IMR-90 (cell line): Measurements from ENCODE around the gene IP6K3. TPM values are rescaled to one million over a fixed set of nuclear protein-coding genes. Genes with fewer than 3 reads are reported as not detected.

ENCODE experiments used
- ATAC-seq: fragments of 200-7000 bp; cut with Tn5 transposase; 2 replicates; pipeline ENCODE4 v1.9.1; 2020; ENCODE audit warnings: low read depth, mild to moderate bottlenecking, moderate library complexity
- BruUV-seq: library from RNA; stranded (reverse); fragments of 400-500 nt; replicated peaks from 2 replicates; lab custom pipeline; 2021; lab: Mats Ljungman, UMichigan
- CTCF ChIA-PET: fragments of 300-600 bp; formaldehyde crosslinking; extraction: SDS; loops from one replicate; lab custom pipeline; 2021; ENCODE audit warnings: antibody characterized with exemption; lab: Yijun Ruan, JAX
- POLR2A ChIA-PET: fragments of 300-600 bp; sonication (Branson Sonifier 250); formaldehyde crosslinking; loops from one replicate; lab custom pipeline; 2022; ENCODE audit warnings: antibody characterized with exemption; ENCODE audit not compliant: unreplicated experiment; lab: Charles Lee
- DNase-seq: peaks from one replicate; pipeline ENCODE4 v3.0.0; 2013
- H2AFZ ChIP-seq: replicated peaks from 2 replicates; pipeline ENCODE3; 2013; ENCODE audit warnings: low read length, mild to moderate bottlenecking; ENCODE audit not compliant: poor library complexity
- H2AK5ac ChIP-seq: 2 replicates; pipeline ENCODE4 v1.6.1; 2013; ENCODE audit warnings: low read depth, low read length, inconsistent platforms
- H2AK9ac ChIP-seq: replicated peaks from 2 replicates; pipeline ENCODE3; 2013; ENCODE audit warnings: mild to moderate bottlenecking, low read depth, low read length, moderate library complexity; ENCODE audit not compliant: poor library complexity
- H2BK120ac ChIP-seq: 2 replicates; pipeline ENCODE4 v1.6.1; 2013; ENCODE audit warnings: low read depth, low read length, inconsistent platforms
- H2BK15ac ChIP-seq: 3 replicates; pipeline ENCODE4 v1.6.1; 2013; ENCODE audit warnings: low read depth, low read length, inconsistent platforms
- H2BK20ac ChIP-seq: 2 replicates; pipeline ENCODE4 v1.6.1; 2013; ENCODE audit warnings: low read depth, mild to moderate bottlenecking, inconsistent platforms, low read length, moderate library complexity
- H2BK5ac ChIP-seq: 2 replicates; pipeline ENCODE4 v1.6.1; 2013; ENCODE audit warnings: mild to moderate bottlenecking, low read depth, low read length, inconsistent platforms; ENCODE audit not compliant: poor library complexity, severe bottlenecking
- H3K14ac ChIP-seq: replicated peaks from 2 replicates; pipeline ENCODE4 v1.6.1; 2013; ENCODE audit warnings: low read depth, low read length, inconsistent platforms
- H3K18ac ChIP-seq: 2 replicates; pipeline ENCODE4 v1.6.1; 2013; ENCODE audit warnings: low read depth, low read length, control low read depth
- H3K23ac ChIP-seq: 2 replicates; pipeline ENCODE4 v1.6.1; 2013; ENCODE audit warnings: low read depth, low read length, inconsistent platforms
- H3K27ac ChIP-seq: 2 replicates; pipeline ENCODE4 v1.5.1; 2013; ENCODE audit warnings: mild to moderate bottlenecking, control low read depth, low read length; ENCODE audit not compliant: insufficient read depth
- H3K27me3 ChIP-seq: 2 replicates; pipeline ENCODE4 v1.6.1; 2013; ENCODE audit warnings: low read length; ENCODE audit not compliant: control insufficient read depth, insufficient read depth
- H3K36me3 ChIP-seq: 2 replicates; pipeline ENCODE4 v1.6.1; 2013; ENCODE audit warnings: low read length, mixed read lengths; ENCODE audit not compliant: control insufficient read depth, insufficient read depth
- H3K4ac ChIP-seq: 2 replicates; pipeline ENCODE4 v1.6.1; 2013; ENCODE audit warnings: low read depth, low read length, inconsistent platforms
- H3K4me1 ChIP-seq: 2 replicates; pipeline ENCODE4 v1.6.1; 2013; ENCODE audit warnings: low read length, mixed read lengths; ENCODE audit not compliant: control insufficient read depth, insufficient read depth
- H3K4me2 ChIP-seq: 2 replicates; pipeline ENCODE4 v1.6.1; 2013; ENCODE audit warnings: low read depth, mild to moderate bottlenecking, control low read depth, low read length, moderate library complexity
- H3K4me3 ChIP-seq: 2 replicates; pipeline ENCODE4 v1.5.1; 2013; ENCODE audit warnings: low read depth, mild to moderate bottlenecking, control low read depth, low read length, moderate library complexity; ENCODE audit not compliant: insufficient read depth
- H3K56ac ChIP-seq: 2 replicates; pipeline ENCODE4 v1.6.1; 2013; ENCODE audit warnings: low read length, inconsistent platforms; ENCODE audit not compliant: insufficient read depth; ENCODE audit errors: extremely low read depth
- H3K79me1 ChIP-seq, 2 experiments: 2 replicates each; pipeline ENCODE4 v1.6.1; 2013; ENCODE audit warnings: low read length in 2 of 2, inconsistent platforms in 1 of 2, low read depth in 1 of 2
- H3K9ac ChIP-seq: 2 replicates; pipeline ENCODE4 v1.6.1; 2013; ENCODE audit warnings: low read depth, low read length, control low read depth
- H3K9me1 ChIP-seq: 2 replicates; pipeline ENCODE4 v1.6.1; 2013; ENCODE audit warnings: low read length, inconsistent platforms; ENCODE audit not compliant: insufficient read depth
- H3K9me3 ChIP-seq: 2 replicates; pipeline ENCODE4 v1.6.1; 2013; ENCODE audit warnings: low read length; ENCODE audit not compliant: control insufficient read depth, insufficient read depth
- H4K20me1 ChIP-seq: 2 replicates; pipeline ENCODE4 v1.6.1; 2013; ENCODE audit warnings: low read length, inconsistent platforms; ENCODE audit not compliant: insufficient read depth
- H4K5ac ChIP-seq: 2 replicates; pipeline ENCODE4 v1.6.1; 2013; ENCODE audit warnings: mild to moderate bottlenecking, low read depth, low read length, control low read depth
- H4K8ac ChIP-seq, 2 experiments: 2 replicates each; pipeline ENCODE4 v1.6.1; 2013; ENCODE audit warnings: low read depth in 2 of 2, low read length in 2 of 2, control low read depth in 1 of 2, inconsistent platforms in 1 of 2
- H4K91ac ChIP-seq: 2 replicates; pipeline ENCODE4 v1.6.1; 2013; ENCODE audit warnings: low read depth, low read length, inconsistent platforms; ENCODE audit not compliant: insufficient read depth
- BHLHE40 ChIP-seq: fragments of 150-350 bp; IDR thresholded peaks from 2 replicates; pipeline ENCODE4 v1.6.1; 2016; ENCODE audit warnings: mild to moderate bottlenecking, low read depth, low read length
- CHD1 ChIP-seq: IDR thresholded peaks from 2 replicates; pipeline ENCODE4 v1.6.1; 2012; ENCODE audit warnings: low read depth, low read length, improper control_type of control experiment
- FOS ChIP-seq: fragments of 150-350 bp; IDR thresholded peaks from 2 replicates; pipeline ENCODE4 v1.6.1; 2016; ENCODE audit warnings: low read depth, low read length
- MAZ ChIP-seq: IDR thresholded peaks from 2 replicates; pipeline ENCODE4 v1.6.1; 2012; ENCODE audit warnings: low read depth, mild to moderate bottlenecking, low read length, improper control_type of control experiment, moderate library complexity, borderline replicate concordance
- MXI1 ChIP-seq: IDR thresholded peaks from 2 replicates; pipeline ENCODE4 v1.6.1; 2012; ENCODE audit warnings: low read depth, mild to moderate bottlenecking, low read length, moderate library complexity, borderline replicate concordance
- NFE2L2 ChIP-seq: fragments of 150-350 bp; IDR thresholded peaks from 2 replicates; pipeline ENCODE4 v1.6.1; 2016; ENCODE audit warnings: low read depth, mild to moderate bottlenecking, low read length
- POLR2A ChIP-seq: IDR thresholded peaks from 2 replicates; pipeline ENCODE4 v1.6.1; 2012; ENCODE audit warnings: mild to moderate bottlenecking, low read depth, low read length
- RAD21 ChIP-seq: IDR thresholded peaks from 2 replicates; pipeline ENCODE4 v1.6.1; 2012; ENCODE audit warnings: low read length, improper control_type of control experiment
- RCOR1 ChIP-seq: IDR thresholded peaks from 2 replicates; pipeline ENCODE4 v1.6.1; 2012; ENCODE audit warnings: mild to moderate bottlenecking, low read length, improper control_type of control experiment; ENCODE audit not compliant: insufficient replicate concordance
- RFX5 ChIP-seq: IDR thresholded peaks from 2 replicates; pipeline ENCODE4 v1.8.0; 2012; ENCODE audit warnings: low read depth, mild to moderate bottlenecking, low read length, moderate library complexity
- USF2 ChIP-seq: fragments of 150-350 bp; IDR thresholded peaks from 2 replicates; pipeline ENCODE4 v1.6.1; 2017; ENCODE audit warnings: mild to moderate bottlenecking, antibody characterized with exemption, low read length, low read depth
- WGBS, 2 experiments: methylation state at CpG; one replicate each; pipeline versions ENCODE4 v1.1.5 to v1.1.7; 2013; ENCODE audit warnings: missing lambda C conversion rate in 2 of 2; ENCODE audit not compliant: insufficient read length in 1 of 2; ENCODE audit errors: extremely low coverage in 2 of 2; 5-methylcytosine and 5-hydroxymethylcytosine counted together
- dilution Hi-C: fragments of 300-500 bp; cut with HindIII; formaldehyde crosslinking; loops from one replicate; pipeline ENCODE4 v1.14.3; 2018; ENCODE audit warnings: low sequenced_read_pairs; ENCODE audit not compliant: unreplicated experiment
- in situ Hi-C: fragments of 300-500 bp; cut with MboI; formaldehyde crosslinking; loops from 3 replicates; pipeline ENCODE4 v1.14.3; 2019; ENCODE audit warnings: low sequenced_read_pairs, inconsistent platforms, mixed read lengths
- intact Hi-C: fragments of 100-400 bp; cut with micrococcal nuclease; formaldehyde crosslinking; loops from 2 replicates; pipeline ENCODE4 v1.10.0; 2022
- polyA plus RNA-seq, 3 experiments: library from polyadenylated mRNA; depleted of rRNA; stranded (reverse); fragments of >200 nt; gene quantifications; 2 replicates each; pipeline ENCODE4 v1.2.3, GENCODE V29; 2012; ENCODE audit warnings: low replicate concordance in 1 of 3
- total RNA-seq: library from RNA; depleted of rRNA; stranded (reverse); fragments of >200 nt; gene quantifications from 2 replicates; pipeline ENCODE4 v1.2.3, GENCODE V29; 2012
- TF ChIP-seq, protein P1 (sequence below): fragments of 150-350 bp; IDR thresholded peaks from 2 replicates; pipeline ENCODE4 v1.6.1; 2016; ENCODE audit warnings: low read depth, mild to moderate bottlenecking, low read length, moderate library complexity, borderline replicate concordance
- TF ChIP-seq, protein P2 (sequence below): conservative IDR thresholded peaks from 2 replicates; pipeline ENCODE4 v1.5.1; 2012; ENCODE audit warnings: mild to moderate bottlenecking, low read depth, low read length, improper control_type of control experiment

Gene IP6K3
- total and polyA plus RNA-seq, 2 of the 4 experiments (the other 2 are of a cell fraction): 0.18 to 0.51 TPM

DNA sequence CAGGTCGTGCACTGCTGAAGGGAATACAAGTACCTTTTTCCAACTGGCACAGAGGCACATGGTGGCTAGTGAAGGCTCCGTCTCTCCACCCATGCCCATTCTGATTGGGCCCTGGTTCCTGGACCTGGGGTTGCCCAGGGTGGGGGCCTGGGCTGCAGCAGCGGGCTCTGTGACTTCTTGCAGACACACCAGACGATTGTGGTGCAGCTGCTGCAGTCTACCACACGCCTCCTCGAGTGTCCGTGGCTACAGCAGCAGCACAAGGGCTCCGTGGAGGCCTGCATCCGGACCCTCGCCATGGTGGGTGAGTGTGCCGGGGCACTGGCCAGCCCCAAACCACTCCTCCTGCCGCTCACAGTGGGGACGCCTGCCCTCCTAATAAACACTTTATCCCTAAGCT lies 64.4 kb downstream of the IP6K3 start:
- H3K36me3 ChIP-seq: peaks cover 5% of the 10 kb centered on the region
- H3K56ac ChIP-seq: no peak overlapping the region
- H3K79me1 ChIP-seq: no peaks in the 10 kb centered on the region
- ChIA-PET CTCF (no interaction called here), POLR2A (no interaction called here)
- no peaks in the 10 kb centered on the region for H3K27me3 ChIP-seq
- dilution Hi-C loops (no loop called here), intact Hi-C loops (no loop called here), in situ Hi-C loops (no loop called here)
- no peak overlapping the region for H3K14ac ChIP-seq
- TF ChIP-seq RAD21 (no peak), RFX5 (no peak), BHLHE40 (no peak), NFE2L2 (no peak), RCOR1 (no peak), USF2 (no peak), POLR2A (no peak), MAZ (no peak), CHD1 (no peak), MXI1 (no peak), FOS (no peak)
- TF ChIP-seq, protein P1, sequence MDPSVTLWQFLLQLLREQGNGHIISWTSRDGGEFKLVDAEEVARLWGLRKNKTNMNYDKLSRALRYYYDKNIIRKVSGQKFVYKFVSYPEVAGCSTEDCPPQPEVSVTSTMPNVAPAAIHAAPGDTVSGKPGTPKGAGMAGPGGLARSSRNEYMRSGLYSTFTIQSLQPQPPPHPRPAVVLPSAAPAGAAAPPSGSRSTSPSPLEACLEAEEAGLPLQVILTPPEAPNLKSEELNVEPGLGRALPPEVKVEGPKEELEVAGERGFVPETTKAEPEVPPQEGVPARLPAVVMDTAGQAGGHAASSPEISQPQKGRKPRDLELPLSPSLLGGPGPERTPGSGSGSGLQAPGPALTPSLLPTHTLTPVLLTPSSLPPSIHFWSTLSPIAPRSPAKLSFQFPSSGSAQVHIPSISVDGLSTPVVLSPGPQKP: no peak
- TF ChIP-seq, protein P2, sequence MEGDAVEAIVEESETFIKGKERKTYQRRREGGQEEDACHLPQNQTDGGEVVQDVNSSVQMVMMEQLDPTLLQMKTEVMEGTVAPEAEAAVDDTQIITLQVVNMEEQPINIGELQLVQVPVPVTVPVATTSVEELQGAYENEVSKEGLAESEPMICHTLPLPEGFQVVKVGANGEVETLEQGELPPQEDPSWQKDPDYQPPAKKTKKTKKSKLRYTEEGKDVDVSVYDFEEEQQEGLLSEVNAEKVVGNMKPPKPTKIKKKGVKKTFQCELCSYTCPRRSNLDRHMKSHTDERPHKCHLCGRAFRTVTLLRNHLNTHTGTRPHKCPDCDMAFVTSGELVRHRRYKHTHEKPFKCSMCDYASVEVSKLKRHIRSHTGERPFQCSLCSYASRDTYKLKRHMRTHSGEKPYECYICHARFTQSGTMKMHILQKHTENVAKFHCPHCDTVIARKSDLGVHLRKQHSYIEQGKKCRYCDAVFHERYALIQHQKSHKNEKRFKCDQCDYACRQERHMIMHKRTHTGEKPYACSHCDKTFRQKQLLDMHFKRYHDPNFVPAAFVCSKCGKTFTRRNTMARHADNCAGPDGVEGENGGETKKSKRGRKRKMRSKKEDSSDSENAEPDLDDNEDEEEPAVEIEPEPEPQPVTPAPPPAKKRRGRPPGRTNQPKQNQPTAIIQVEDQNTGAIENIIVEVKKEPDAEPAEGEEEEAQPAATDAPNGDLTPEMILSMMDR: no peak
- H3K27ac ChIP-seq: no peak overlapping the region
- H4K20me1 ChIP-seq: no peaks in the 10 kb centered on the region
- H2BK15ac ChIP-seq: no peak overlapping the region
- no peak overlapping the region for H2BK5ac ChIP-seq
- H2AFZ ChIP-seq: no peak overlapping the region
- H2BK120ac ChIP-seq: no peak overlapping the region
- no peak overlapping the region for H4K8ac ChIP-seq
- H3K4me2 ChIP-seq: no peak overlapping the region
- H3K9ac ChIP-seq: no peak overlapping the region
- no peak overlapping the region for H4K5ac ChIP-seq
- ATAC-seq (no peak), DNase-seq (no peak)
- no TSS peak for BruUV-seq
- H2AK5ac ChIP-seq: no peak overlapping the region
- 0 out of 2 replicates have a peak, but pooled peaks cover 6% of the 10 kb centered on the region for H3K9me1 ChIP-seq
- no peaks in the 10 kb centered on the region for H3K9me3 ChIP-seq
- no peak overlapping the region for H3K4me3 ChIP-seq
- 97% methylated on average over 6 of the region's 13 CpGs; no CpG with 5 or more reads in 1 of the 2 experiments for WGBS, 2 experiments
- H2AK9ac ChIP-seq: no peak overlapping the region
- no peak overlapping the region for H3K18ac ChIP-seq
- H4K91ac ChIP-seq: no peak overlapping the region
- H3K4me1 ChIP-seq: peaks cover 3% of the 10 kb centered on the region
- no peak overlapping the region for H2BK20ac ChIP-seq
- H3K4ac ChIP-seq: no peak overlapping the region
- H3K23ac ChIP-seq: no peak overlapping the region
